Peyer's patch (tissue), 4 donors: ENCODE results near the gene VN1R4.

Experiments
- POLR2A ChIP-seq, 2 donors: fragments of 450-650 bp; IDR thresholded peaks; one replicate each; pipeline ENCODE4 v1.5.1; 2017; ENCODE audit warnings: antibody characterized with exemption in 2 of 2, mild to moderate bottlenecking in 2 of 2, moderate library complexity in 2 of 2
- TF ChIP-seq, protein P1 (sequence below), 6 experiments: fragments of 450-650 bp in 4 of 6; fragments of 200-600 bp in 2 of 6; sonication (generic) in 1 of 6; IDR thresholded peaks; one replicate each; pipeline ENCODE4 v1.5.1; 2017 to 2019; ENCODE audit warnings: antibody characterized with exemption in 6 of 6, mild to moderate bottlenecking in 3 of 6, moderate library complexity in 1 of 6

DNA sequence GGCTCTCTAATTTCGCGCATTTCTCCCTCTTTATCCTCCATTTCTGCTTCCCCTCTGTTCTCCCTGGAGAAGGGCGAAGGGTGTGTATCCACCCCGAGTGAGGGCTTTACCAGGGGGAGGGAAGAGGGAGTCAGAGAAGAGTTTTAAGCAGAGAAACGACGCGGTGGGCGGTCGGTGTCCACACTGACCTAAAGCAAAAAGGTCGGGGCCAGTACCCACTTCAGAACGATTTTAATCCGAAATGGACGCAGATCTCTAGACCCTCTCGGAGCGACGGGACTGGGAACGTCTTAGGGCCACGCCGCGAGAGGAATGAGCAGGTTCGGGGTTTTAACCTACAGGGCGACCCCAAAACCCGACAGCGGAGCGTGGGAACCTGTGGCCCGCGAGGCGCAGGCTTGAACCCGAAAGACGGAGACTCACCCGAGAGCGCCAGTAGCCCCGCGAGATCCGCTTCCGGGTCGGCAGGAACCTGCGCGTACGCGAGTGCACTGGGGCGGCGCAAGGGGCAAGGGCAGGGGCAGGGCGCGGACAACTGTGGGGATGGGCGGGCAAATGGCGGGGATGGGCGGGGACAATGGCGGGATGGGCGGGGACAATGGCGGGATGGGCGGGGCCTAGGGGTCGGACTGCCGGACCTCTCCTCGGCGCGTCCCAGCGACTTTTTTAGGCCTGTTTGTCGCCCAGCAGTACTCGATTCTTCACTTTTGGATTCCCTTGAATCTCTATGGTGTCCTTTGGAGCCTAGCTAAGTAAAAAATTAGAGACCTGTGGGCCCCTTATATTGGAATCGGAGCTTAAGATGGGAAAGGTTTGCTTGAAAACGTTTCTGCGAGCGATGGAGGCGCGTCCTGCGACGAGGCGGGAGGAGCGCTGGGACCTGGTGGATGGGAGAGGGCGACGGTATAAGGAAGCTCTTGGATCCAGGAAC lies 12.8 kb downstream of the VN1R4 start, which contains the start of gene ZNF677:
- TF ChIP-seq, protein P1, sequence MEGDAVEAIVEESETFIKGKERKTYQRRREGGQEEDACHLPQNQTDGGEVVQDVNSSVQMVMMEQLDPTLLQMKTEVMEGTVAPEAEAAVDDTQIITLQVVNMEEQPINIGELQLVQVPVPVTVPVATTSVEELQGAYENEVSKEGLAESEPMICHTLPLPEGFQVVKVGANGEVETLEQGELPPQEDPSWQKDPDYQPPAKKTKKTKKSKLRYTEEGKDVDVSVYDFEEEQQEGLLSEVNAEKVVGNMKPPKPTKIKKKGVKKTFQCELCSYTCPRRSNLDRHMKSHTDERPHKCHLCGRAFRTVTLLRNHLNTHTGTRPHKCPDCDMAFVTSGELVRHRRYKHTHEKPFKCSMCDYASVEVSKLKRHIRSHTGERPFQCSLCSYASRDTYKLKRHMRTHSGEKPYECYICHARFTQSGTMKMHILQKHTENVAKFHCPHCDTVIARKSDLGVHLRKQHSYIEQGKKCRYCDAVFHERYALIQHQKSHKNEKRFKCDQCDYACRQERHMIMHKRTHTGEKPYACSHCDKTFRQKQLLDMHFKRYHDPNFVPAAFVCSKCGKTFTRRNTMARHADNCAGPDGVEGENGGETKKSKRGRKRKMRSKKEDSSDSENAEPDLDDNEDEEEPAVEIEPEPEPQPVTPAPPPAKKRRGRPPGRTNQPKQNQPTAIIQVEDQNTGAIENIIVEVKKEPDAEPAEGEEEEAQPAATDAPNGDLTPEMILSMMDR (IDR thresholded peaks at IDR 0.05), result no peak
- no peak for TF ChIP-seq POLR2A (IDR thresholded peaks at IDR 0.05)
